GM12892 (cell line): ENCODE measurements around the gene SP110.

Source experiments
- DNase-seq: peaks from one replicate; pipeline ENCODE4 v3.0.0; 2011; ENCODE audit not compliant: insufficient read length
- FAIRE-seq: peaks from 2 replicates; lab custom pipeline; 2011; peaks lifted over from hg19 to GRCh38; lab: Jason Lieb, UNC
- POLR2A ChIP-seq: IDR thresholded peaks from 2 replicates; pipeline ENCODE4 v1.6.1; 2011; ENCODE audit warnings: low read depth, low read length, control low read depth
- POLR2AphosphoS5 ChIP-seq: IDR thresholded peaks from 2 replicates; pipeline ENCODE4 v1.6.1; 2011; ENCODE audit warnings: low read depth, low read length, control low read depth
- TAF1 ChIP-seq: IDR thresholded peaks from 2 replicates; pipeline ENCODE4 v1.6.1; 2011; ENCODE audit warnings: low read depth, mild to moderate bottlenecking, control low read depth, low read length, borderline replicate concordance

The SP110 gene

DNA sequence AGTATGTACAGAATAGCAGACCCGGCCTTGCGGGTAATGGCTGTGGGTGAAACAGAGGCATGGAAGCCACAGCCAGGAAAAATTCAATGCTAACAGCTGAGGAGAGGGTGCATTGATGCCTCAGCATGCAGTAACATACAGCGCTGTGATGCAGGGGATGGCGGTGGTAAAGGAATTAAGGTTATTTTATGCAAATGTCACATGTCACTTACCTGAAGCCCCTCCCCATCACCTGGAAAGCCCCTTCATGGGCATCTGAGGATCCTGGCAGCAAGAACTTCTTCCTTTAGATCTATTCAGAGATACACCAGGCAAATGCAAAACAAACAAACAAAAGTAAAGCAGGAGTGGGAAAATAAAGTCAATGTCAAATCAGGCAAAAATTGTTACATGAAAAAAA is 1.7 kb upstream of the SP110 start:
- DNase-seq: no peak
- no peak for FAIRE-seq

DNA sequence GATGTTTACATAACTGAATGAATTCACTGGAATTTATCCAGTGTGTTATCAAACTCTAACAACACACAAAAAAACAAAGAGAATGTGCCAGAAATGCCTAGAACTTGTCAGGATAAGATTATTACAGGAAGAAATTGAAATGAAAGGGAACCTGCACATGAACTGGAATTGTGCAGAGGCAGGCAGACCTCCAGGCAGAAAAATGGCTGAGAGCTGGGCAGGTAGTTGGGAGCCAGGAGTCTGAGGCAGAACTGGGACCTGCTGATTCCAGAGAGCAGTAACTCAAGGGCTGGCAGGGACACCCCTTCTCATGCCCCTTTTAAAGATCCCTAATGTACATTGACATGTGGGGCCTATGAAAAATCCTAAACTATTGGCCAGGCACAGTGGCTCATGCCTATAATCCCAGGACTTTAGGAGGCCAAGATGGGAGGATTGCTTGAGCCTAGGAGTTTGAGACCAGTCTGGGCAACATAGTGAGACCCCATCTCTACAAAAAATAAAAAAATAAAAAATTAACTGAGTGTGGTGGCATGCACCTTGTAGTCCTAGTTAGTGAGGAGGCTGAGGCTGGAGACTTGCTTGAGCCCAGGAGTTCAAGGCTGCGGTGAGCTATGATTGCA is 674 bp upstream of the SP110 start:
- TF ChIP-seq TAF1: no peak
- no peak for TF ChIP-seq POLR2A
- TF ChIP-seq POLR2AphosphoS5: no peak
- DNase-seq (no peak), FAIRE-seq (no peak)

More for the DNA sequence above, 1.7 kb upstream of the SP110 start:
- TF ChIP-seq POLR2AphosphoS5: no peak
- TF ChIP-seq TAF1: no peak
- no peak for TF ChIP-seq POLR2A

- TF ChIP-seq POLR2AphosphoS5 (no peak), POLR2A (no peak), TAF1 (no peak)
- DNase-seq: no peak
- peak; percentile 84 for FAIRE-seq
Measured at GRCh38 chr2:230218421-230218820, 1.4 kb downstream of the SP110 start.

- no peak for DNase-seq
- no peak for FAIRE-seq
- no peak for TF ChIP-seq POLR2AphosphoS5
Measured at GRCh38 chr2:230217424-230217823, 2.4 kb downstream of the SP110 start.

DNA sequence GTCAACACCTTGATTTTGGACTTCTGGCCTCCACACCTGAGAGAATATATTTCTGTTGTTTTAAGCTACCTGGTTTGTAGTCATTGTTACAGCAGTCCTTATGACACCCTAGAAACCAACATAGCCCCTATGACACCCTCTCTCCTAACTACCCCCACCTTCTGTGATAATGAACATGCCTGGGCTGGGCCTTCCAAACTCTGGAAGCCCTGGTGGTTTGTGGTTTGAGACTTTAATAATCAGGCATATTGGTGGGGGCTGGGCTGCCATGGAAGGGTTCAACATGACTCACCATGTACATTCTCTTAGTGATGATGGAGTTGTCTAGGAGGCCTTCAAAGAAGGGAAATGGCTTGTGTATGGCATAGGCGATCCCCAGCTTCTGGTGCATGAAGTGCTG is 3.3 kb downstream of the SP110 start:
- TF ChIP-seq POLR2A: no peak
- TF ChIP-seq POLR2AphosphoS5: no peak
- no peak for TF ChIP-seq TAF1
- DNase-seq (no peak), FAIRE-seq (no peak)

GRCh38 chr2:230209422-230210051 is 10.2 kb downstream of the SP110 start:
- no peak for TF ChIP-seq TAF1
- no peak for TF ChIP-seq POLR2AphosphoS5
- no peak for TF ChIP-seq POLR2A
- DNase-seq (no peak), FAIRE-seq (peak; percentile 54)

DNA sequence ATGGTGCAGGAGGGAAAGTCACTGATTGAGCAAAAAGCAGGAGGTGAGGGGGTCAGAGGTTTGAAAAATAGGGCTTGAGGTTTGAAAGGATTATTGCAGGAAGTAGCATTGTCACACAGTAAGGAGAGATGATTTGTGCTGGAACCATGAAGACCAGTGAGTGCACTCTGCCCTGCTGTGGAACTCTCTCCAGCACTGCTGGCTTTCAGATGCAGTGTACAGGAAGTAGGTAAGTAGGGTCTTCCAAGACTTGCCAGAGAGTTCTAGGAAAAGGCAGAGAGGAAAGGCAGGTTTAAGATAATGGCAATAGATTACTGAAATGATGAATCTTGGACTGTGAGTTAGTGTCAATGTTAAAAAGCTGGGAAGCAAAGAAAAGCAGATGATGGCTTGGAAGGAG is 11.2 kb downstream of the SP110 start:
- no peak for DNase-seq
- TF ChIP-seq POLR2A: no peak
- TF ChIP-seq POLR2AphosphoS5: no peak
- TF ChIP-seq TAF1: no peak
- FAIRE-seq: no peak

DNA sequence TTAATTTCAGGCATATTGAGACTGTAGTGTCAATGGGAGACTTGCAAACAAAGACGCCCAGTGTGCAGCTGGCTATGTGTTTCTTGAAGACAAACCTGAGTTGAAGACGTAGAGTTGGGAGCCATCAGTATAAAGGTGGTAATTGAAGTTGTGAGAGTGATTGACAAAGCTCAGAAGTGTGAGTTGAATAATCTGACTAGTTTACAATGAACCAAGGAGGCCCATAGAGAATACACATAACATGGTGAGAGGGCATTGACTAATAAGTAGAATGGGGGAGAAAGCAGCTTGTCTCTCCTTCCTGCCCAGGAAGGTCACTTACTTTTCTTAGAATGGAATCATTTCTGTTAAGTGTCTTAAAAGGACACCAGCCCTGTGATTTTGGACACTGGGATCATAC is 14.1 kb downstream of the SP110 start:
- FAIRE-seq (peak; percentile 87), DNase-seq (no peak)
- TF ChIP-seq POLR2A: no peak
- no peak for TF ChIP-seq TAF1
- no peak for TF ChIP-seq POLR2AphosphoS5

DNA sequence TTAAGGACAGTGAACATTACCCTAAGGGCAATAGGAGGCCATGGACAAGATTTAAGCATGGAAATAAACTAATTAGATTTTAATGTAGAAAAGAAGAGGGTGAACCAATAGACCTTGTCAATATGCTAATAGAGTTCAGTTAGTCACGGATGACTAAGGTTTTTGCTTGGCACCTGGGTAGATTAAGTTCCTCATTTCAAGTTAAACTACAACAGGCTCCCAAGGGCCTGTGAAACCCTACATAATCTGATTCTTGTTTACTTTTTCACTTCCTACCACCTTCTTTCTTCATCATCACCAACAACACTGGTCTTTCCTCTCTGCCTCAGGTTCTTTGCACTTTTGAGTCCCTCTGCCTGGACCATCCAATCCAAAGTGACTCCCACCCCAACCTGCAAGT is 14.8 kb downstream of the SP110 start:
- no peak for DNase-seq
- TF ChIP-seq POLR2AphosphoS5 (no peak), POLR2A (no peak), TAF1 (no peak)
- FAIRE-seq: peak; percentile 93

DNA sequence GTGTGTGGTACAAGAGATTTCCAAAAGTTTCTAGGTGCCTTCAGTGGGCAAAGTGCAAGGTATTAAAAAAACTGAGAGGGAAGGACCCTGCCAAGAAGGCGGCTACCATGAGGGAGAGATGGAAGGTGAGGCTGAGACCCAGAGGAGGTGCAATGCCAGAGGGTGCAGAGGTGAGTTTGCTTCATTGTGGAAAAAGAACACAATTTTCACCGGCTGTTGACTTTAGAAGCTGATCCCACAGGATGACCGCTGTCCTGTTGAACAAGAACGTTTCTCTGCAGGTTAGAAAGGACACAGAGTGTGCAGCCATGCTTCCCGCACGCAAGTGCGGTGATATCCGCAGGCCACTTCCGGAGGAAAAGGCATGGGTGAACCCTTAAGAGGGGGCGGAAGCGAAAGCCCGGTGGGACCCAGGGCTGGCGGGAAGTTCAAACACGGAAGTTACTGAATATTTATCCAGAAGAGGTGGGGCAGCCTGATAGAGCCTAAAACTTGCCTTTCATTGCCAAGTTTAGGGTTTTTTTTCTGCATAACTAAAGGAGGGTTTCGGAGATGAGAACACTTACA is 16.6 kb downstream of the SP110 start:
- DNase-seq: peak; percentile 32

DNA sequence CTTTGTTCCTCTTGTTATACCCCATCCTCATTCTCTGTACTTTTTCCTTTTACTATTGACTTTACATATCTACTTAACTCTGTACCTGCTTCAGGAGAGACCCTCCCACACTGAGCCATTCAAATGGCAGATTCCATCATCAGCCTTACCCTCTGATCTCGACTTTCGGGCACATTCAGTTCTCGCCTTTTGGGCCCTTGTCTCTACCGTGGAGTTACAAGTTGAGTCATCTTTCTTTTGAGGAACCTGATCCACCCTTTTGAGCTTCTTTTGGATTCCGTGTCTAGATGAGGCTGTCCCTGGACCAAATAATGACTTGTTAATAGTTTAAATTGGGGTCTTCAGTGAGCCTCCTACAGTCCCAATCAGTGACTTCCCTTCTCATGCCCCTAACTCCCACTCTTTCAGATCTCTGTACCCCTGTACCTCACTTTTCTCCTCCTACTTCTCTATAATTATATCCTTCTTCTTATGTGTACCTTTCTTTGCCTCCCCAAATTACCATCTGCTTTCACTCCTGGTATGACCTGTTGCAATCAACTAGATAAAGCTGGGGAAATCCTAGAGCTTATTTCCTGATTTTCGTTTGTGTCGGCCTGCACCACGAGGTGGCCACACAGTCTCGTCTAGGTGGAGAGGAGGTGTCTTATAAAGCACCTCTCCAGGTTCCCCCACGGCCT is 17.2 kb downstream of the SP110 start:
- no peak for DNase-seq
- peak; percentile 90 for FAIRE-seq
- peak; percentile 44; the same call in 1 of the 2 replicates for TF ChIP-seq POLR2AphosphoS5
- TF ChIP-seq POLR2A: 0 out of 2 replicates have a peak, but pooled peaks have one; percentile 33
- no peak for TF ChIP-seq TAF1

More for the DNA sequence above, 16.6 kb downstream of the SP110 start:
- TF ChIP-seq POLR2A: 0 out of 2 replicates have a peak, but pooled peaks have one; percentile 37
- no peak for TF ChIP-seq TAF1
- TF ChIP-seq POLR2AphosphoS5: peak; percentile 49; the same call in 1 of the 2 replicates
- FAIRE-seq: peak; percentile 97
